Stimulated activated CD4-positive, alpha-beta T cell treated with anti-CD3 and anti-CD28 coated beads, TNF-alpha, amount 100 ng/mL, for 48 hours (primary cell): ENCODE data around the gene CUTA.
A peak's percentile ranks its signal among the peaks of the same experiment; 100 is the strongest.

Experiments
- DNase-seq, 3 donors: peaks; one replicate each; pipeline ENCODE4 v3.0.0-alpha.2; 2020; ENCODE audit warnings: low read depth in 3 of 3

Gene CUTA

GRCh38 chr6:33424855-33425667 is 7.2 kb upstream of the CUTA start:
- DNase-seq, result no peak

GRCh38 chr6:33423777-33424176 is 5.9 kb upstream of the CUTA start:
- DNase-seq, result no peak

DNA sequence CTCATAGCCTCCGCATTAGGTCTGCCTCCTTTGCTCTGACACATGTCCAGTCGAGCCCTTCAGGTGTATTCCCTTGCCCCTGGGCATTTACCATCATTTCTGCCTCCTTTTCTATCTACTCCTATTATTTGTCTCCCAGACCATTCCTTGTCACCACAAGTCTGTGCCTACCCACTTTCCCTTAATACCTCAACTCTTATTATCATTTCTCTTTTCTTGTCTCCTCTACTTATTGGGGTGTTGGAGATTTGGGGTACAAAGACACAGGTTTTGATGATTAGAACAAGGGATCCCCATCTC is 3.4 kb upstream of the CUTA start:
- no peak for DNase-seq

- DNase-seq, result no peak
Observed at GRCh38 chr6:33420491-33421343, 2.8 kb upstream of the CUTA start.

DNA sequence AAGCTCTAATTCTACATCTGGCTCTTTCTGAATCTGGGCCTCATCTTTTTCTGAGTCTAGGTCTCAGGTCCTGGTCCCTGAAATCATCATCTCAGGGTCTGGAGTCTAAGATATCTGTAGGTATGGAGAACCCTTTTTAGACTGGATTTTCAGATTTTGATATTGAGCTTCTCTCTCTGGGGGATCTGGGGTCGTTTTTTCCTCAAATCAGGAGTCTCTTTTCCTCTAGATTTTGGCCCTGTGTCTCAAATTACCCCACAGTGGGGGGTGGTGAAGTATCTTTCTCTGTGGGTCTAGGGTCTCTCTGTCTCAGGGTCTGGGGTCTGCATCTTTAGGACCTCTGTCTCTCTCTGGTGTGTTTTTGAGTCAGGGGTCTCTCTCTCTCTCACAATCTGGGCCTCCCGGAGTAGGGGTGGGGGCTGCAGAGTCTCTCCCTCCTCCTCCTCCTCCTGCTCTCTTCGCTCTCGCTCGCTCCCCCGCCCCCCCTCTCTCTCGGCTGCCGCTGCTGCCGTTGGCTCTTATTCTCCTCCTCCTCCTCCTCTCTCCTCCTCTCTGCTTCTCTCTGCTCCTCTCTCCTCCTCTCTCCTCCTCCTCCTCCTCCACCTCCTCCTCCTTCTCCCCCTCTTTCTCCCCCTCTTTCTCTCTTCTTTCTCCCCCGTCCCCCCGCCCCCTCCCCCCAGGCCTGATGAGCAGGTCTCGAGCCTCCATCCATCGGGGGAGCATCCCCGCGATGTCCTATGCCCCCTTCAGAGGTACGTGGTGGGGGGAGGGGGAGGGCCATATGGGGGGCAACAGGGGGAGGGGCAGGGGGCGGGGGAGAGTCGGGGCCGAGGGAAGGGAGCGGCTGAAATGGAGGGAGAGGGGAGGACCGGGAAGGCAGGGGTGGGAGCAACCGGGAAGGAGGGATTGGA is 1.9 kb upstream of the CUTA start, which contains the start of gene SYNGAP1:
TSS of gene SYNGAP1 (plus strand) at position 486 of the 911 bp plus-strand sequence. CDS start at position 686, 200 bp downstream.
- no peak for DNase-seq

GRCh38 chr6:33418690-33419291 is 884 bp upstream of the CUTA start:
- DNase-seq, result peak in 1 of 3 donors; percentile 43

DNA sequence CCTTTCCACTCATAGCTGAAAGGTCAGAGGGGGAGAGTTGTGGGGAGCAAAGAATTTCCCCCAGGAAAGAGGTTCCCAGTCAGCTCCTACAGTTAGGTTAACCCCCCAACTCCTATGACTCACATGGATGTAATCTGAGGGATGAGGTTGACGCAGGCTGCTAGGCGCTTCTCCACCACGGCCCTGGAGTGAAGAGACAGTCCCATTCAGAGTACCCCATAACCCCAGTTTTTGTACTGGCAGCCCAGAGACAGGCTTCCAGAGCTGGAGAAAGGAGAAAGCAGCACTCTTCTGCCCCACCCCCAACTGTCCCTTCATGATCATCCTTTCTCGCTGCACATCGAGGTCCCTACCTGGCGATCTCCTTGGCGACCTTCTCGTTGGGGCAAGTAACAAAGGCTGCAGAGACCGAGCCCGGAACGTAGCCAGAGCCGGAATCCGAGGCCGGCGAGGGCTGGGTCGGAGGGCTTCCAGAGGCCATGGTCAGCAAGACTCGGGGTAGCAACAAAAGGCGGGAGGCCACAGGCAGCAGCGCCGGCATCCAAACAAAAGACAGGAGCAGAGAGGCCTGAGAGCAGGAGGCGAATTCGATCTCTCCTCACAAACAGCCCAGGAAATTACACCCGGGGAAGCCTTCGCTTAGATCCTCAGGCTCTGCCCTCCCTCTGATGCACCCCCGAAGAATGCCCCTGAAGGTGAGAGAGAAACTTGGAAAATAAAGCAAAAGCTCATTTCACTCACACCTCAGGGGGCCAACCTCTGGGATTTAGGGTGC is 592 bp downstream of the CUTA start:
- no peak for DNase-seq

GRCh38 chr6:33416386-33417127 is 1.4 kb downstream of the CUTA start:
- no peak for DNase-seq

DNA sequence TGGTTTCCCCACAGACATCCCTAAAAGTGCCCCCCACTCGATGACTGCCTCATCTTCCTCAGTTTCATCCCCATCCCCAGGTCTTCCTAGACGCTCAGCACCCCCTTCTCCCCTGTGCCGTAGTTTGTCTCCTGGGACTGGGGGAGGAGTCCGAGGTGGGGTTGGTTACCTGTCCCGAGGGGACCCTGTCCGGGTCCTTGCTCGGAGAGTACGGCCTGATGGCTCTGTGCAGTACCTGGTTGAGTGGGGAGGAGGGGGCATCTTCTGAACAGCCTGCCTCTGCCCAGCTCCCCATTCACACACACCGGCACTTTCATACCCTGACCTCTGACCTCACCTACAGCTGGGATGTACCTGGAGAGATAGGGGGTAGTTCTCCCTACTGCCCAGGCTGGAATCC is 2.1 kb downstream of the CUTA start:
- DNase-seq, result no peak

GRCh38 chr6:33414592-33415271 is 3.2 kb downstream of the CUTA start:
- DNase-seq, result no peak

GRCh38 chr6:33413241-33414120 is 4.4 kb downstream of the CUTA start:
- no peak for DNase-seq

- no peak for DNase-seq
Observed at GRCh38 chr6:33412140-33413009, 5.5 kb downstream of the CUTA start.

DNA sequence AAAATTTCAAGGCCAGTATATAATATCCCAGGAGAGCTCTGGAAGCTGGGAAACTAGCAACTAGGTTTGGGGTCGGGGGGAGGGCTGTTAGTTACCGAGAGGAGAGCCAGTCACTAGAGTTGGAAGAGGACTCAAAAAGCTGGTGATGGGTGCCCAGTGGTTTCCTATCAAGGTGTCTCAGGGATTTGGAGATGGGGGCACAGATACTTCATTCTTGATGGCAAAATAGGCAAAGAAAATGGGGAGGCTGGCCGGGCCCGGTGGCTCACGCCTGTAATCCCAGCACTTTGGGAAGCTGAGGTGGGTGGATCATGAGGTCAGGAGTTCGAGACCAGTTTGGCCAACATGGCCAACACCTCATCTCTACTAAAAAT is 6.3 kb downstream of the CUTA start:
- no peak for DNase-seq

- DNase-seq, result peak in 1 of 3 donors; percentile 77
Observed at GRCh38 chr6:33410711-33411631, 6.9 kb downstream of the CUTA start, which contains the start of gene PHF1. Gene PHF1 (plus strand): TSS chr6:33411014. CDS start chr6:33412264, 1,250 bp downstream.

GRCh38 chr6:33410050-33410710 is 7.7 kb downstream of the CUTA start:
- peak; percentile 96 to 100 (median 97) for DNase-seq
